CD14-positive monocyte (primary cell): ENCODE results near the gene PDZRN3. TPM values are rescaled to one million over a fixed set of nuclear protein-coding genes. Genes with fewer than 3 reads are reported as not detected.

Source experiments
- DNase-seq, 3 donors: peaks; one replicate each; pipeline ENCODE4 v3.0.0-alpha.2; 2011 to 2022
- H2AFZ ChIP-seq: 2 replicates; pipeline ENCODE4 v1.6.0; 2012; ENCODE audit warnings: mild to moderate bottlenecking, low read depth, low read length, inconsistent platforms; ENCODE audit not compliant: insufficient read depth, poor library complexity, severe bottlenecking
- H3K27ac ChIP-seq, 2 donors: 1 replicate in 1 of 2; 2 replicates in 1 of 2; pipeline ENCODE4 v1.5.1; 2012 to 2013; ENCODE audit warnings: low read length in 2 of 2, control low read depth in 1 of 2, inconsistent platforms in 1 of 2, low read depth in 1 of 2, mild to moderate bottlenecking in 1 of 2
- H3K27me3 ChIP-seq, 2 donors: one replicate each; pipeline versions ENCODE4 v1.6.0 to v1.6.1; 2011 to 2013; ENCODE audit warnings: low read length in 2 of 2; ENCODE audit not compliant: control insufficient read depth in 2 of 2, insufficient read depth in 2 of 2
- H3K36me3 ChIP-seq, 2 donors: replicated peaks in 1 of 2; 1 replicate in 1 of 2; 2 replicates in 1 of 2; pipeline versions ENCODE4 v1.5.1 to v1.6.1; 2012 to 2013; ENCODE audit warnings: low read length in 2 of 2, control low read depth in 1 of 2, inconsistent platforms in 1 of 2, mild to moderate bottlenecking in 1 of 2; ENCODE audit not compliant: insufficient read depth in 2 of 2, control insufficient read depth in 1 of 2
- H3K4me1 ChIP-seq, 2 donors: 1 replicate in 1 of 2; 2 replicates in 1 of 2; pipeline versions ENCODE4 v1.5.1 to v1.6.1; 2012 to 2013; ENCODE audit warnings: low read length in 2 of 2, control low read depth in 1 of 2, inconsistent platforms in 1 of 2, mild to moderate bottlenecking in 1 of 2, moderate library complexity in 1 of 2; ENCODE audit not compliant: insufficient read depth in 2 of 2, control insufficient read depth in 1 of 2
- H3K4me2 ChIP-seq: replicated peaks from 2 replicates; pipeline ENCODE3; 2012; ENCODE audit warnings: low read length, moderate library complexity, mild to moderate bottlenecking; ENCODE audit not compliant: poor library complexity, severe bottlenecking; ENCODE audit errors: extremely low read depth
- H3K4me3 ChIP-seq, 3 experiments: fragments of 200-600 bp in 1 of 3; sonication (generic) in 1 of 3; replicated peaks in 1 of 3; 1 replicate in 2 of 3; 2 replicates in 1 of 3; pipeline ENCODE4 v1.5.1; 2011 to 2013; ENCODE audit warnings: low read length in 3 of 3, mild to moderate bottlenecking in 3 of 3, control low read depth in 2 of 3, low read depth in 2 of 3, inconsistent platforms in 1 of 3, moderate library complexity in 1 of 3
- H3K79me2 ChIP-seq: 2 replicates; pipeline ENCODE4 v1.6.0; 2012; ENCODE audit warnings: mild to moderate bottlenecking, control low read depth, inconsistent platforms, low read length, moderate library complexity; ENCODE audit not compliant: insufficient read depth
- H3K9ac ChIP-seq: 2 replicates; pipeline ENCODE4 v1.6.0; 2017; ENCODE audit warnings: low read length, mild to moderate bottlenecking; ENCODE audit not compliant: insufficient read depth, poor library complexity, severe bottlenecking
- H3K9me3 ChIP-seq, 2 donors: replicated peaks in 1 of 2; 1 replicate in 1 of 2; 2 replicates in 1 of 2; pipeline versions ENCODE4 v1.5.1 to v1.6.1; 2012 to 2013; ENCODE audit warnings: low read length in 2 of 2, control low read depth in 1 of 2; ENCODE audit not compliant: control insufficient read depth in 1 of 2, insufficient read depth in 1 of 2
- H4K20me1 ChIP-seq: 2 replicates; pipeline ENCODE4 v1.6.0; 2012; ENCODE audit warnings: mild to moderate bottlenecking, low read length, control low read depth, moderate library complexity; ENCODE audit not compliant: insufficient read depth
- H3K27ac Mint-ChIP-seq, 7 donors: one replicate each; pipeline ENCODE4 v1.8.0; 2020; ENCODE audit warnings: mild to moderate bottlenecking in 7 of 7, mixed read lengths in 7 of 7, moderate library complexity in 6 of 7, inconsistent platforms in 2 of 7
- H3K27me3 Mint-ChIP-seq, 3 donors: one replicate each; pipeline ENCODE4 v1.8.0; 2021 to 2022; ENCODE audit warnings: low read depth in 3 of 3, mild to moderate bottlenecking in 3 of 3, mixed read lengths in 3 of 3, moderate library complexity in 3 of 3, inconsistent platforms in 1 of 3
- H3K36me3 Mint-ChIP-seq, 2 donors: one replicate each; pipeline ENCODE4 v1.8.0; 2020; ENCODE audit warnings: mixed read lengths in 2 of 2, inconsistent platforms in 1 of 2, mild to moderate bottlenecking in 1 of 2
- H3K4me1 Mint-ChIP-seq: one replicate; pipeline ENCODE4 v1.8.0; 2020; ENCODE audit warnings: mild to moderate bottlenecking, mixed read lengths
- H3K4me3 Mint-ChIP-seq, 2 donors: one replicate each; pipeline ENCODE4 v1.8.0; 2020; ENCODE audit warnings: mild to moderate bottlenecking in 2 of 2, mixed read lengths in 2 of 2, moderate library complexity in 1 of 2
- H3K9me3 Mint-ChIP-seq, 7 donors: one replicate each; pipeline ENCODE4 v1.8.0; 2020 to 2022; ENCODE audit warnings: mixed read lengths in 7 of 7, mild to moderate bottlenecking in 6 of 7, moderate library complexity in 6 of 7, inconsistent platforms in 2 of 7
- CTCF ChIP-seq: fragments of 200-600 bp; IDR thresholded peaks from one replicate; pipeline ENCODE4 v1.8.0; 2022; ENCODE audit warnings: antibody characterized with exemption, mild to moderate bottlenecking
- WGBS: methylation state at CpG from one replicate; pipeline ENCODE4 v1.1.5; 2013; ENCODE audit warnings: missing lambda C conversion rate; ENCODE audit not compliant: insufficient coverage; 5-methylcytosine and 5-hydroxymethylcytosine counted together
- intact Hi-C, 2 donors: fragments of 100-400 bp; cut with micrococcal nuclease; formaldehyde crosslinking; loops; one replicate each; pipeline versions ENCODE4 v1.15.0 to v1.15.1; 2023
- polyA plus RNA-seq, 3 donors: library from polyadenylated mRNA; depleted of rRNA in 1 of 3; unstranded in 2 of 3; stranded (reverse) in 1 of 3; fragments of 300-500 nt in 2 of 3; fragments of >200 nt in 1 of 3; fragmentation: Illumina TruSeq in 2 of 3; gene quantifications; 1 replicate in 2 of 3; 2 replicates in 1 of 3; pipeline ENCODE4 v1.2.3, GENCODE V29; 2012 to 2021

PDZRN3 gene
- polyA plus RNA-seq, 3 donors = not detected

GRCh38 chr3:73536336-73536895, 88.3 kb downstream of the PDZRN3 start:
- Mint-ChIP-seq H3K4me1 (no peaks in the 10 kb centered on the region), H3K4me3 (no peak overlapping the region), H3K27me3 (peaks cover 0 to 1% (median 0%) of the 10 kb centered on the region in 3 donors), H3K27ac (no peak overlapping the region), H3K9me3 (peaks cover 0 to 4% (median 2%) of the 10 kb centered on the region in 7 donors), H3K36me3 (no peaks in the 10 kb centered on the region)
- no peaks in the 10 kb centered on the region for H3K4me1 ChIP-seq
- H3K79me2 ChIP-seq = no peaks in the 10 kb centered on the region
- intact Hi-C loops = no loop called here
- WGBS = no CpG with 5 or more reads among the region's 4 CpGs
- no peak for TF ChIP-seq CTCF
- no peak overlapping the region for H2AFZ ChIP-seq
- H3K36me3 ChIP-seq = no peaks in the 10 kb centered on the region
- H3K27ac ChIP-seq = no peak overlapping the region
- H4K20me1 ChIP-seq = no peaks in the 10 kb centered on the region
- no peak overlapping the region for H3K9ac ChIP-seq
- no peak overlapping the region for H3K4me2 ChIP-seq
- no peak overlapping the region for H3K4me3 ChIP-seq
- no peaks in the 10 kb centered on the region for H3K9me3 ChIP-seq
- H3K27me3 ChIP-seq = no peaks in the 10 kb centered on the region
- no peak for DNase-seq

GRCh38 chr3:73535931-73536330, 88.8 kb downstream of the PDZRN3 start:
- Mint-ChIP-seq H3K27me3 (peaks cover 0 to 1% (median 0%) of the 10 kb centered on the region in 3 donors), H3K4me1 (no peaks in the 10 kb centered on the region), H3K36me3 (no peaks in the 10 kb centered on the region), H3K9me3 (peaks cover 0 to 4% (median 2%) of the 10 kb centered on the region in 7 donors), H3K27ac (no peak overlapping the region), H3K4me3 (no peak overlapping the region)
- Histone ChIP-seq H3K27ac (no peak overlapping the region), H3K36me3 (no peaks in the 10 kb centered on the region), H2AFZ (no peak overlapping the region), H3K27me3 (no peaks in the 10 kb centered on the region), H3K9ac (no peak overlapping the region), H3K4me1 (no peaks in the 10 kb centered on the region), H3K9me3 (no peaks in the 10 kb centered on the region), H4K20me1 (no peaks in the 10 kb centered on the region), H3K79me2 (no peaks in the 10 kb centered on the region), H3K4me2 (no peak overlapping the region), H3K4me3 (no peak overlapping the region)
- TF ChIP-seq CTCF = no peak
- intact Hi-C loops = no loop called here
- DNase-seq = no peak
